WTC11 (cell line): ENCODE results near the gene CXCL12.

Experiments
- CBFB ChIP-seq: sonication (generic); formaldehyde crosslinking; IDR thresholded peaks from 2 replicates; pipeline ENCODE4 v1.8.1; 2022; ENCODE audit warnings: mild to moderate bottlenecking, low read depth, missing genetic modification reagents
- CREM ChIP-seq: sonication (generic); formaldehyde crosslinking; IDR thresholded peaks from 2 replicates; pipeline ENCODE4 v1.8.1; 2022; ENCODE audit warnings: mild to moderate bottlenecking, missing genetic modification reagents, moderate library complexity
- CTCF ChIP-seq: fragments of 200-600 bp; IDR thresholded peaks from 2 replicates; pipeline ENCODE4 v1.8.0; 2022; ENCODE audit warnings: antibody characterized with exemption
- ETV6 ChIP-seq: sonication (generic); formaldehyde crosslinking; IDR thresholded peaks from 2 replicates; pipeline ENCODE4 v1.8.1; 2022; ENCODE audit warnings: mild to moderate bottlenecking, missing genetic modification reagents
- MXD4 ChIP-seq: fragments of 250-450 bp; sonication (Bioruptor Pico); IDR thresholded peaks from 2 replicates; pipeline ENCODE4 v1.8.0; 2021; ENCODE audit warnings: mild to moderate bottlenecking, moderate library complexity, borderline replicate concordance
- PREB ChIP-seq: sonication (generic); formaldehyde crosslinking; IDR thresholded peaks from 2 replicates; pipeline ENCODE4 v1.8.1; 2022; ENCODE audit warnings: mild to moderate bottlenecking, missing genetic modification reagents, moderate library complexity, borderline replicate concordance
- RELA ChIP-seq: sonication (generic); formaldehyde crosslinking; IDR thresholded peaks from 2 replicates; pipeline ENCODE4 v1.8.1; 2022; ENCODE audit warnings: missing genetic modification reagents, mild to moderate bottlenecking, borderline replicate concordance
- STAT6 ChIP-seq: sonication (generic); formaldehyde crosslinking; conservative IDR thresholded peaks from 2 replicates; pipeline ENCODE4 v1.8.1; 2023; ENCODE audit warnings: mild to moderate bottlenecking, low read depth, missing genetic modification reagents, moderate library complexity
- ZNF138 ChIP-seq: sonication (generic); formaldehyde crosslinking; conservative IDR thresholded peaks from 2 replicates; pipeline ENCODE4 v1.8.1; 2022; ENCODE audit warnings: mild to moderate bottlenecking, moderate library complexity, missing genetic modification reagents

- TF ChIP-seq PREB (CRISPR knock-in tag) (no peak), ETV6 (CRISPR knock-in tag) (no peak), STAT6 (CRISPR knock-in tag) (no peak), CTCF (no peak), CREM (CRISPR knock-in tag) (no peak), RELA (CRISPR knock-in tag) (no peak), MXD4 (CRISPR knock-in tag) (no peak), CBFB (CRISPR knock-in tag) (no peak), ZNF138 (CRISPR knock-in tag) (no peak)
Observed at GRCh38 chr10:44372181-44372580, 12.7 kb downstream of the CXCL12 start.
